HG02981 (cell line): ENCODE measurements around the gene RALGDS.

Experiments used
- ATAC-seq: cut with Tn5 transposase; IDR thresholded peaks from one replicate; pipeline ENCODE4 v1.9.1; 2021; ENCODE audit warnings: mild to moderate bottlenecking, moderate library complexity; ENCODE audit not compliant: unreplicated experiment

Gene RALGDS

DNA sequence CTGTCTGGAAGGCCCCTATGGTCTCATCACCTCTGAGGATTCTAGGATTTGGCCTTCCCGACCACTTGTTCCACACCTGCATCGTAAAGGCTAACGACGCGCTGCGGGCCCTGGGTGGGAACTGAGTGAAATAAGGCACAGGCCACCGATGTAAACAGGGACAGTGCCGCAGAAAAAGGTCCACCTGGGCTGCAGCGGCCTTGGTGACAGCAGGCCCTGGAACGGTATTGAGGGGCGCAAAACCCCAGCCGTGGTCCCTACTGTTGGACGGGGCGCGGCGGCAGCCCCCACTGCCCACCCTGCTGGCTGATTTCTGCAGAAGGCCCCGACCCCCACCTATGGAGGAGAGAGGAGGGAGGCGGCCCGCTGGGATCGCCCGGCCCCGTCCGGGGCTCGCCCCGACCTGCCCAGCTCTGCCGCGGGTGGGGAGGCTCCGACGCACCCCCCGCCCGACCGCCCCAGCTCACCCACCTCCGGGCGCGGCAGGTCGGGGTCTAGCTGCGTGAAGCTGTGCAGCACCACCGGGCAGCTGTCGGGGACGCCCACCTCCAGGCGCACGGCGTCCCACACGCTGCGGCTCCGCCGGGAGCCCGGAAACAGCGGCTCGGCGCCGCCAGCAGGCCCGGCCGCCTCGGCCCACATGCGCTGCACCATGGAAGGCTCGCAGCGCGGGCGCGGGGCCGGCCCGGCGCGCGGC is 391 bp downstream of the RALGDS start:
- ATAC-seq, result peak; percentile 6

DNA sequence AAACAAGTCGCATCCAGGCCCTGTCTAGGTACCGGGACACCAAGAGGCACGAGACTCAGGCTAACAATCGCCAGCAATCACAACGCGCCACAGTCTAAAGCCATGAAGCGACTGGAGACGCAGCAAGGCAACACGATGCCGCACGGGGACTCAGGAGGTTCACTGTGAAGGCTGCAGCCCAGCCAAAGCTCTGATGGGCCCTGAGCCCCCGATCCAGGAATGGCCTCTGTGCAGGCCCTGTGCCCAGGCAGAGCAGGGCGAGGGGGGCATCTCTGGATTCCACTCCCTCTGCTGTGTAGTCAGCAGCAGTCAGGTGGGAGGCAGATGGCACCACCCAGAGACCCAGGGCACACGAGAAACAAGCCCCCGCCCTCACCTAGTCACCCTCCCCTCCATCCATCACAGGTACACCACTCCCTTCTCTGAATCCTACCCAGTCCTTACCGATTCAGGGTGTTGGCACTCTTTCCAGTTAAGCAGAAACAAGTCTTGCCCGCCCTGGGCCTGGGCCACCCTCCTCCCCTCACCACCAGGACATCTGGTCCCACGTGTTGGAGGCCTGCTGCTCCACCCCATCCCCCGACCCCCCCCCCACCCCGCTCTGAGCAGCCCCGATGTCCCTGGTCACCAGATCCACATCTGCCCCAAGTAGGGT is 1.1 kb downstream of the RALGDS start:
- no peak for ATAC-seq

DNA sequence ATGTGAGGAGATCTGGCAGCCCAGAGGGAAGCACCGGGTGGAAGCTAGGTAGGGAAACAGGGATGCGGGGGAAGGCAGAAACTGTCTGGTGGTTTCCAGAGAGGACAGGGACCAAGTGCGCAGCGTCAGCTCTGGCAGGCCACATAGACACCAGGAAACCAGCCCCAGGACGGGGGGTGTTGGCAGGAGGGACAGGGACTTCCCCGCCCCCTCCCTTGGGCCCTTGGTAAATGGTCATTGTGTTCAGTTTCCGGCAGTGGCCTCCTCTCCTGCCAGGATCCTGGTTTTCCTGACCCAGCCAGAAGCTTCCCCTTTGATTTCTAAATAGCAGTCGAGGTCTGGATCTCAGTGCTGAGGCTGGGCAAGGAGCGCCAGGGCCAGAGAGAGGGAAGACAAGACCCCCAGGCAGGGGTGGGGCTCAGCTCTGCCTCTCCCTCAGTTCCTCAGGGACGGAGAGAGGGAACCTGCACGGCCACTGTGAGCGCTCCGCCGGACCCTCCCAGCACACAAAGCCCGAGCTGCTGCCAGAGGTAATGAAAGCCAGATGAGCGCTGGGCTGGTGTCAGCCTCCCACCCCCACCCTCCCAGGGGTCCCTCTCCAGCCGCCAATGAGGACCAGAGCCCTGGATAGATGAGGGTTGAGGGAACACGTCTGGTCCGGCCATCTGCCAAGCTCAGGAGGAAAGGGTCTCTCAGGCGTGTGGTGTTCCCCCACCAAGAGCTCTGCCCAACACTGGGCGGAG is 1.8 kb downstream of the RALGDS start:
- ATAC-seq, result no peak

DNA sequence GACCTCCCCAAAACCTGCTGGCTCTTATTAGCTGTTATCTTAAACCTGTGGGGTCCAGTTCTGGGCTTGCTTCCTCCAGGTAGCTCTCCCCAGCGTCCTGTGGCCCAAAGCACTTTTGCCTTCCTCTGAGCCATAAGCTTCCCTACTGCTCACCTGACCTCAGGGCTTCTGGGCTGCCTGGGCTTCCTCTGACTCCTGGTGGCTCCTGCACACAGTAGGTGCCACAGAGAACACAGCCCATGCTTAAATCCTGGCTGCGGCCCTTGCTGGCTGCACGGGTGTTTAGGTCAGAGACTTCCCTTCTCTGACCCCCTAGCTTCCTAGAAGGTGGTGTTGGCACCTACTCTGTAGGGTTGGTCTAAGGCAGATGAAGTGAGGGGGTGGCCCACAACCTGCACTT is 2.5 kb downstream of the RALGDS start:
- ATAC-seq, result no peak

DNA sequence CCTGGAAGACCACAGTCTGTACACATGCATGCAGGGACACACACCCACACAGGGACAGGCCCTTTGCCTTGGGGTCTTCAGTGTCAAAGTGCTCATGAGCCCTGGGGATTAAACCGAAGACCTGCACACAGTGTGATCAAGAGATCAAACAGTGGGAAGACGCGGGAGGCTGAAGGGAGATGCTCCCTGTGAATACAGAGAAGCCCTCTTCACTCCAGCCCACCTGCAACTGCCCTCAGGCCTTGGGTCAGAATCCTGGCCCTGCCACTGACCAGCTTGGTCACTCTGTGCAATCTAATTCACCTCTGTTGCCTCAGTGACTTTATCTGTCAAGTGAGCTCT is 2.9 kb downstream of the RALGDS start:
- ATAC-seq, result no peak

DNA sequence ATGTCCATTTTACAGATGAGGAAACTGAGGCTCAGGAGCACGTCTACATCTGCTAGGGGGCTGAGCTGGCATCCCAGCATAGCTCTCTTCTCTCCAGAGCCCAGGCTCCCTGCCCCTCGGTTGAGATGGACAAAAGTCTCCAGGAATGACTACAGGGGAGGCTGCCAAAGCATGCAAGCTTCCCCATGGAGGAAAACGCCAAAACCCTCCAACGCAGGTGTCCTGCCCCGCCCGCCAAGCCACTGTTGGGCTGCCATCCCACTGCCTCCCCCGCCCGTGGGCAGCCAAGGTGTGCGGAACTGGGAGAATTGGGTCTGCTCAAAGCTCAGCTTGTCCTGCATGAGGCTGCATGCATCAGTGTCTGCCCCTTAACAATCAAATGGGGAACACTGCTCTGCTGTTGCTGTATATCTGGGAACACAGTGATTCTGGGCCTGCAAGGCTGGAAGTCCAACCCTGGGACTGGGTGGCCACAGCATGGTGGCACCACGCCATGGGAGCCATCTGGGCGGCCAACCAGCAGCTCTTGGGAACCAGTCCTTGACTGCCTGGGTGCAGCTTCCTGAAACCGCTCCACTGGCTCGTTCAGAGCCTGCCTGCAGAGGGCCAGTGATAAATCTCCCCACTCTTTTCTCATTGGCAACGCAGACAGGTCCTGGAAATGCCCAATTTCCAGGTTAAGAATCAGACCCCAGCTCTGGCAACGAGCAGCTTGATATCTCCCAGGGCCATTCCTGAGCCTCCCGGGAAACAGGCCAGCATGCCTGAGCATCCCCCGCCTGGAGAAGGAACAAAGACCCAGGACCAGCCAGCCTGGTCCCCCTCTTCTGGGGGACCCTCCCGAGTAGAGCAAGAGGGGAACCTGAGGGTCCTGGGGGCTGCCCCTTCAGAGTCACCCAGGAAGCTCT is 3.5 kb downstream of the RALGDS start:
- ATAC-seq, result no peak

DNA sequence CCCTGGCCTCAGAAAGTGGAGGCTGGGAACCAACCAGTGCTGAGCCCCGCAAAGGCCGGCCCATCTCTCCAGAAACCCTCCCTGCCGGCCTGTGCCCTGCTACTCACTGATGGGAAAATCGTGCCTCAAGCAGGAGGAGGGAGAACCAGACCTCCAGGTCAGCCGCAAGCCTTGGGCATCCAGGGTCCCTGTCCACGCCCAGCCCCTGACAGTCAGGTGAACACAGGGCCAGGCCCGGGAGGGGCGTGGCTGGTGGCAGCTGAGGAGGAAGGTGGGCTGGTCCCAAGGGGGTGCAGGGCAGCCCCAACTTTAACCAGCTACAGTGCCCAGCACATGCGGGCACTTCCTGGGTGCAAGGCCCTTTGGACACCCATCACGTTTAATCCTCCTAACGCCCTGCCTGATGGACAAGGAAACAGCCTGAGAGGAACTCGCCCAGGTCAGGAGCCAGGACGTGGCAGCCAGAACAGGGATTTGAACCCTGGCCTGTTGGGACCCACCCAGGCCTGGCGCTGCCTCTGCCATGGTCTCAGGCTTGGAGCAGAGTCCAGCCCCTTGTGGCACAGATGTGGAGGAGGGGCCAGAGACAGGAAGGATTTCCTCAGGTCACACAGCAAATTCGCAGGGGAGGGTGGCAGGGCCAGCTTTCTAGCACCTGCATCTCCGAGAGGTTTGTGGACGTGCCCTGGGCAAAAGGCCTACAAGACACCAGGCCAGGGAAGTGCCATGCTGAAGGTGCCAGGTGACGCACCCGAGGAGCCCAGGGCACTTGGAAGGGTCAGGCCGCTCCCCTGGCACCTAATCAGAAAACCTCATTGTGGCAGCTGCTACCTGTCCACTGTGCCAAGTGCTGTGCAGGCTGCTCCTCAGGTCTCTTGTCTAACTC is 4.5 kb downstream of the RALGDS start:
- no peak for ATAC-seq

DNA sequence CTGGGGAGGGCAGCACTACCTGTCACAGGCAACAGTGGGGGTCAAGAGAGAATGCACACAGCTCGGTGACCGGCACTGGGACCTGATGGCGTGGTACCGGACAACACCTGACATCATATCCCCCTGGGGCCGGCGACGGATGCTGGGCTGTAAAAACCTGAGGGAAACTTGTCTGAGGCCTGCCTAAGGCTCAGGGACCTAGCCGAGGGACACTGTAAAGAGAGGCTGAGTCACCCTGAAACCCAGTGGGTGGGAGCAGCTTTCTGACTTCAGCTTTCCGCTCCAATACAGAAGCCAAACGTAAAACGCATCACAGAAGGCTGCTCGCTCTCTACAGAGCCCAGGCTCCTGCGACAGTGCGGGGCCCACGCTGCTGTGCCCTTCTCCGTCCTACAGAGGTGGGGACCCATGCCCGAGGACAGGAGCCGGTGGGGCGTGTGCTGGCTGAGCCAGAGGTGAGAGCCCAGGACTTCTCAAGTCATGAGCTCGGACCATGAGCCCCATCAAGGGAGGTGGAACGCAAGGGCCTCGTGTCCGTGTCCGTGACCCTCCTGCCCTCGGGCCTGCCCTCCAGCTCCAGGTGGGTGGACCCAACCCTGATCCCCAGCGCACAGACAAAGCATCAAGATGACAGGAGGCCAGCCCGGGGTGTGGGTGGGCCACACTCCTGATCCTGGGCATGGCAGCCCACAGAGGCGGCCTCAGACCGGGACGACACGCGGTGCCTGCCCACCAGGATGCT is 5.3 kb downstream of the RALGDS start:
- ATAC-seq, result peak; percentile 64

DNA sequence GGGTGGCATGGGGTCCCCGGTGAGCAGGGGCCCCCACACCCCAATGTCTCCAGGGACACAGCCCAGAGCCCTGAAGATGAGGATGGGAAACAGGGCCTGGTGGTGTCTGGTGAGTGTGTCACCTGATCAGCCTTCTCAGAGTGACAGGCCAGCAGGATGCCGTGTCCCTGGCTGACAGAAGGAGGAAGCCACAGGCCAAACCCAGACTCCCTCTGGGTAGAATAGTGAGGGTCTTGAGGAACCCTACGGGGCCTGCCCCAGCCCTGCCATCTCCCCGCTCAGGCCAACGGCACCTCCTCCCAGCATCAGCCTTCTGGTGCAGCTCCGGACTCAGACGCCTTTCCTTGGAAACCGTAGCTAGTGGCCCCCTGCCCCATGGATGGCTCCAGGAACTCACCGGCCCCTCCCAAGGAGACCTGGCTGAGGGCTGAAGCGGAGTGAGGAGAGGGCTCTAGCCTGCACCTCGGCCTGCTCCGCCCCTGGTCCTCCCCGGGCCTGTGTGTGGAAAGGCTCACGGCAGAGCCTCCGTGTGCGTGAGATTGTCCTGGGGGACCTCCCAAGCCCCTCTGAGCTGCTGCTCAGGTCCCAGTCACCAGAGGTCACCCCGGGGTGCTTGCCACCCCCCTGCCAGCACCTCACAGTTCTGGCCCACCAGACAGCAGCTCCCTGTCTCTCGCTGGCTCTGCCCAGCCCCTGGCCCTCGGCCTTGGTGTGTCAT is 6.0 kb downstream of the RALGDS start:
- ATAC-seq, result no peak

DNA sequence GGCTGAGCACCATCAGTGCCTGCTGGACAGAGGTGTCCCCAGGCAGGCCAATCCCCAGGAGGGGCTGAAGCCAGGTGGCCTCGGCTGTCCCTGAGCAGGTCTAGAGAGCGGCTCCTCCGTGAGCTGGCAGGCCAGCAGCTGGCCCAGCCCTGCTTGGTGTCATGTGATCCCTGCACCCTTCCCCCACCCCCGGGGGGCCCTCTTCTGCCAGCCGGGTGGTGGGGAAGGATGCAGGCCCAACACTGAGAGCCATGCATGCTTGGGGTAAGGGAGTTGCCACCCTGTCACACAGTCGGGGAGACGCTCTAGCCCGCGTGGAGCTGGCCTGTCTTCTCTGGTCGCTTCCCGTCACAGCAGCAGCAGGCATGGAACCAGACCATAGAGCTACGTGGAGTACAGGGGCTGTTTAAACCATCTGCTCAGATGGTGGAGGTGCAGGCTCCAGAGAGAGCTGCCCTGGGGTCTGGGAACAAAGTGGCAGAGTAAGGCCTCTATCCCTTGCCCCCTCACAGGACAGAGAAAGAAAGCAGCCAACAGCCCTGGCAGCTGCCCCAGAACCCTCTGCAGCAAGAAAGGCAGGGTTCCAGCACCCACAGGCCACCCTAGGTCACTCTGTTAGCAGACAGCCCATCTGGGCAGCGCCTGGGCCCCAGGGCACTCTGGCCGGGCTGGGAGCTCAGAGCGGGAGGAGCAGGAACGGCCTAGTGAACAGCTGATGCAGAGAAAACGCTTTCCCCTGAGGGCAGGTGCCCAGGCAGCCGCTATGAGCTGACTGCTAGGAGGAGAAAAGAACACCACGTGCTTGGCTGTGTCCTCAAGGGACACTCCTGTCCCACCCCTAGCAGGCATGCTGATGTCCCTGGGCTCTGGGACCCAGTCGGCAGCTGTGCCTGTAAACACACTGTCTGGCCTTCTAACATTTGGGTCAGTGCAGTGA is 6.8 kb downstream of the RALGDS start:
- ATAC-seq, result no peak

DNA sequence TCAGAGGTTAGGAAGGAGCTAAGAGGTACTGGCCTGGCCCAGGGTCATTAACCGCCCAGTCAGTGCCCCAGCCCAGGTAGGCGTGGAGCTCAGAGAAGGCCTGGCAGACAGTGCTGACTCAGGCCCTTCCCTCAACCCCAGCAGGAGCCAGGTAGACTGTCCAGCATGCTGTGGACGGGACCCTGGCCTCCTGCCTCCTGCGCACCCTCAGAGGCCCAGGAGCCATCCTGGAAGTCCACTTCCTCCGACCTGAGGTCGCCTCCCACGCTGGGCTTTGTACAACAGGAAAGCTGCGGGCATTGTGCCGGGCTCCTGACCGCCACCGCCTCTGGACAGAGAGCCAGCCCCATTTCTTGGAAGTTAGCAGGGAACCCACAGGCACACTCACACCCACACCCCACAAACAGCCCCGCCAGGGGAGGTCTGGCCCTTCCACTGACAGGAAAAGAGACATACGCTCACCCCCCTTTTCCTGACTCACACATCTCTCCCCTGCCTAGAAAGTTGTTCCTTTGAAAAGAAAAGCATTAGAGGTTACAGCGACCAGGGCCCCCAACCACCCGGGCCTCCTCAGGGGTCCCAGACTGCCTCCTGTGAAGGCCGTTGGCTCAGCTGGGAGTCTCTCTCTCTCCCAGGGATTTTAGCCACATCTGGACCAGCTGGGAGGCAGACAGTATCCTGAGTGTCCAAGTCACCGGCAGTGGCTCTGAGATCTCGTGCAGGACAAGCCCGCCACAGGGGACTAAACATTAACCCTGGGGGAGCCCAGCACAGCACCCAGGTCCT is 7.7 kb downstream of the RALGDS start:
- no peak for ATAC-seq

DNA sequence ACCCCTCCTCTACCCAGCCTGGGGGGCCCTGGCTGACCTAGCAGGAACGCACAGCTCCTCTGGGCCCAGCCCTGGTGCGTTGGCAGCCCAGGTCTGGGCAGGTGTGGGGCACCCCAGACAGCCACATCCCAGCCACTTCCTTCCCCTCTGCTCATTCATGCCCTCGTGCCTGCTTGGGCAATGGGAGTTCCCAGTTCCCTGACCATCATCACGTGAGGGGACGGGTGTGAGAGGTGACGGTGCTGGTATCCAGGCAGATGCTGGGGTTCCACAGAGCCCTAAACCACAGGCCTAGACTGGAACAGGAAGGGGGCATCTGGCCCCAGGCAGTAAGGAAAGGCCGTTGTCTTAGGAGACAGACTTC is 8.4 kb downstream of the RALGDS start:
- no peak for ATAC-seq

DNA sequence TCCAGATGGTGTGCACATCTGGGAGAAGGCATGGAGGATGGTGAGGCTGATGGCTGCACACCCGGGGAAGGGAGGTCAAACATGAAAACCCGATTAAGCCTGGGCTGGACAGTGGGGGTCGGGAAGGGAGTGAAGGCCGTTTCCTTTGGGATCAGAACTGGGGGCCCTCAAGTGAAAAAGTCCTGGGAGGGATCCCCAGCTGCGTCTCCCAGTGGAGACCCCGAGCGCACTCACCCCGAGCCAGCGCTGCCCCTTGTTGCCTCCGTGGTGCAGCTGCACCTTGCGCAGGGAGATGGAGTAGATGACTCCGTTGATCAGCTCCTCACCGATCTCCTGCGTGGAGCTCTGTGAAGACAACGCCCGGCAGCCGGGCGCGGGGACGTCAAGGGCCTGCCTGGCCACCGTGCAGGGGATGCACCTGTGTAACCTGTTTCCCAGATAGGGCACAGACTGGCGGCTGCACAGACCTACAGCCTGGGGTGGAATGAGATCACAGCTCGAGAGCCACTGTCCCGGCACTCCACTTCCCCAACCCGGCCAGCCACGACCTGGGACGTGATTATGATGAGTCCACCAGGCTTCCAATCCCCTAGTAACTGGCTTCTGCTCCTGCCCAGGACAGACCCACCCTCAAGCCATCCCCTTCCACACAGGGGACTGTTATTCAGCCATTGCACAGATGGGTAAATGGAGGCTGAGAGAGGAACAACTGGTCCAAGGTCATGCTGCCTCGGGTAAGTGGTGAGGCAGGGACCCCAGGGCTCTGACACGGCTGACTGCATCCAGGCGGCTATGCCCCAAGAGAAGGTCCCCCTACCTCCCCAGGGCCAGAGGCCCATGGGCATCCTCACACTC is 9.0 kb downstream of the RALGDS start:
- no peak for ATAC-seq

DNA sequence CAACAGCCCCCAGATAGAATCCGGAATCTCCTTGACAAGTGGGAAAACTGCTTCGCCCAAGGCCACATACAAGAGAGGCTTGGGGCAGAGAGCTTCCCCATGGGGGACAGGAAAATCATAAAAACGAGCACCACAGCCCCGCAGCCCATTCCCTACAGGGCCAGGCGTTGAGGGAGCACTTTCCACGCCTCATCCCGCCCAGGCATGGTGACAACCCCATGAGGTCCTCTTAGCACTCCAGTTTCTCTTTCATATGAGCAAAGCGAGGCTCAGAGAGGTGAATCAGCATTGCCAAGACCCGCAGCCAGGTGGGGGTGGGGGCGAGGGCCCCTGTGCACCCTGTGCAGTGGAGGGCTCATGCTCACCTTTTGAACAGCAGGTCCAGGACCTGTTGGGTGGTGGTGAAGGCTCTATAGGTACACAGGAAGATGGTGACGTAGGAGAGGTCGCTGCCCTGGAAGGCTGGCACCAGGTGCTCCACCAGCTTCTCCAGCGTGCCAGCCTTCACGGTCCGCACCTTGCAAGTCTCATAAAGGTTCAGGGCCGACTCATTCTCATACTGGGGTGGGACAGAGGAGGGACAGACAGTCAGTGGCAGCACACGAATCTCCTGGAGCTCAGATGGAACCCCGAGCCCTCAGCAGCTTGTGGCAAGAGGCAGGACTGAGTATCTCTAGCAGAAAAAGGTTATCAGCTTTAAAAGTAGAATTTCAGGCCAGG is 10.9 kb downstream of the RALGDS start:
- no peak for ATAC-seq

DNA sequence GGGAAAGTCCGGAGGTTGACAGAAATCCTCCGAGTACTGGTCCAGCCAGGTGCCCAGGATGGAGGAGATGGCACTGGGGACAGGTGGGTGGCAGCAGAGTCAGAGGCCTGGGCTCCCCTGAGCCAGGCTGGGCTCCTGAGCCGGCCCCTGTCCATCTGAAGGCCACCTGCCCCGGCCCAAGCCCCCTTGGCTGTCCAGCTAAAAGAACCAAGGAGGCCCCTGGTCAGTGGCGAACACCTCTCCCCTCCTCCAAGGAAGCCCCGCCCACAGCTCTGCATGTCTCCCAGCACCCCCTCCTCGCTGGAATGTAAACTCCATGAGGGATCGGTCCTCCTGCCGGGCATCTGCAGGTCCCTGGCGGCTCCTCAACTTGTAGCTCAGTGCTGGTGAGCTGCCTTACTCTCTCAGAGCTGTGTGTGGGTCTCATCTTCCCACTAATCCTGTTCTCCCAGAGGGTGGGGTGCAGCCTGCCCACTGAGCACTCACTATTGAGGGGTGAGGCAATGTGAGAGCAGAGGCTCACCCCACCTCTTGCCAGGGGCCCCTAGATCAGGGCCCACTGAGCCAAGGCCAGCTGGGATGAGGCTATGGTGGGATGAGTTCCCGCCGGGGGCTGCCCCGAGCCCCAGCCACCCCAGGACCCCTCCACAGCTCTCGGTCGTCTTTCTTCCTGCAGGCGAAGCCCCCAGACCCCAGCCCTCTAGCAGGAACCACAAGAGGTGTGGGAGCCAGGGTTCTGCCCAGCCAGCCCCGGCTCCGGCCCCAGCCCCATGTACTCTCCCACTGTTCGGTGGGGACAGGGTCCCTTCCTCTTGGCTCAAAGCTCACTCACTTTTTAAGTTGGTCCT is 12.0 kb downstream of the RALGDS start:
- ATAC-seq, result no peak
